Measurements from ENCODE around the gene FGF1. TPM values are rescaled to one million over a fixed set of nuclear protein-coding genes. Genes with fewer than 3 reads are reported as not detected.

The FGF1 gene
- total RNA-seq, 2 experiments from 2014 or later, result not detected

GRCh38 chr5:142615948-142616347 lies 69.9 kb downstream of the FGF1 start:
- DNase-seq, result no peak
- CTCF ChIA-PET, result interaction anchor here (1.7 to 2.6 kb wide), 2 partner anchors 83 to 97 kb away, joined by 8 to 10 read pairs; no protein-coding TSS in a partner anchor
- Mint-ChIP-seq H3K27me3 (ENCODE audit: low read depth) (peaks cover 5% of the 10 kb centered on the region), H3K36me3 (ENCODE audit: low read depth) (no peaks in the 10 kb centered on the region), H3K4me1 (ENCODE audit: low read depth) (peaks cover 12% of the 10 kb centered on the region), H3K27ac (no peak overlapping the region), H3K9me3 (no peaks in the 10 kb centered on the region), H3K4me3 (no peak overlapping the region)
- intact Hi-C loops (cut with micrococcal nuclease), result loop anchor here (10.0 kb wide), 1 partner anchor 269 kb away; no protein-coding TSS in a partner anchor

- no peaks in the 10 kb centered on the region for H3K36me3 Mint-ChIP-seq (ENCODE audit: low read depth)
- peaks cover 12% of the 10 kb centered on the region for H3K4me1 Mint-ChIP-seq (ENCODE audit: low read depth)
- CTCF ChIA-PET, result interaction anchor here (0.8 to 2.6 kb wide), 4 partner anchors 41 to 169 kb away, joined by 3 to 10 read pairs (median 4); no protein-coding TSS in a partner anchor
- H3K27ac Mint-ChIP-seq, result no peak overlapping the region
- H3K9me3 Mint-ChIP-seq, result no peaks in the 10 kb centered on the region
- no peak for DNase-seq
- H3K4me3 Mint-ChIP-seq, result no peak overlapping the region
- intact Hi-C loops (cut with micrococcal nuclease), result loop anchor here (10.0 kb wide), 1 partner anchor 271 kb away; no protein-coding TSS in a partner anchor
- H3K27me3 Mint-ChIP-seq (ENCODE audit: low read depth), result peaks cover 5% of the 10 kb centered on the region
Observed at GRCh38 chr5:142614054-142614453, 71.8 kb downstream of the FGF1 start.

- no peaks in the 10 kb centered on the region for H3K9me3 Mint-ChIP-seq
- CTCF ChIA-PET, result interaction anchor here (0.5 kb wide), 1 partner anchor 366 kb away, joined by 3 read pairs; no protein-coding TSS in a partner anchor
- intact Hi-C loops (cut with micrococcal nuclease), result loop anchor here (10.0 kb wide), 1 partner anchor 272 kb away; no protein-coding TSS in a partner anchor
- peaks cover 5% of the 10 kb centered on the region for H3K27me3 Mint-ChIP-seq (ENCODE audit: low read depth)
- no peak overlapping the region for H3K27ac Mint-ChIP-seq
- H3K4me3 Mint-ChIP-seq, result no peak overlapping the region
- no peaks in the 10 kb centered on the region for H3K36me3 Mint-ChIP-seq (ENCODE audit: low read depth)
- peaks cover 11% of the 10 kb centered on the region for H3K4me1 Mint-ChIP-seq (ENCODE audit: low read depth)
- DNase-seq, result no peak
Observed at GRCh38 chr5:142613271-142613671, 72.6 kb downstream of the FGF1 start.

GRCh38 chr5:142612494-142613270 lies 73.2 kb downstream of the FGF1 start:
- peaks cover 5% of the 10 kb centered on the region for H3K4me1 Mint-ChIP-seq (ENCODE audit: low read depth)
- intact Hi-C loops (cut with micrococcal nuclease), result loop anchor here (10.0 kb wide), 1 partner anchor 272 kb away; no protein-coding TSS in a partner anchor
- DNase-seq, result no peak
- CTCF ChIA-PET, result interaction anchor here (0.6 to 4.0 kb wide), 7 partner anchors 10 to 314 kb away, joined by 3 to 33 read pairs (median 5); no protein-coding TSS in a partner anchor
- peaks cover 5% of the 10 kb centered on the region for H3K27me3 Mint-ChIP-seq (ENCODE audit: low read depth)
- no peaks in the 10 kb centered on the region for H3K9me3 Mint-ChIP-seq
- H3K27ac Mint-ChIP-seq, result no peak overlapping the region
- no peak overlapping the region for H3K4me3 Mint-ChIP-seq
- H3K36me3 Mint-ChIP-seq (ENCODE audit: low read depth), result no peaks in the 10 kb centered on the region

- no peaks in the 10 kb centered on the region for H3K36me3 Mint-ChIP-seq (ENCODE audit: low read depth)
- H3K4me3 Mint-ChIP-seq, result no peak overlapping the region
- CTCF ChIA-PET, result interaction anchor here (0.7 to 4.0 kb wide), 10 partner anchors 12 to 386 kb away, joined by 3 to 33 read pairs (median 4); partner anchors contain the start of gene FGF1
- no peaks in the 10 kb centered on the region for H3K9me3 Mint-ChIP-seq
- H3K27ac Mint-ChIP-seq, result no peak overlapping the region
- H3K4me1 Mint-ChIP-seq (ENCODE audit: low read depth), result no peaks in the 10 kb centered on the region
- peaks cover 5% of the 10 kb centered on the region for H3K27me3 Mint-ChIP-seq (ENCODE audit: low read depth)
- DNase-seq, result peak; percentile 88
- intact Hi-C loops (cut with micrococcal nuclease), result loop anchor here (1.0 to 10.0 kb wide), 4 partner anchors 44 to 274 kb away; no protein-coding TSS in a partner anchor
Observed at GRCh38 chr5:142611154-142611553, 74.7 kb downstream of the FGF1 start.

GRCh38 chr5:142610176-142611001 lies 75.5 kb downstream of the FGF1 start:
- peaks cover 5% of the 10 kb centered on the region for H3K27me3 Mint-ChIP-seq (ENCODE audit: low read depth)
- no peaks in the 10 kb centered on the region for H3K36me3 Mint-ChIP-seq (ENCODE audit: low read depth)
- H3K27ac Mint-ChIP-seq, result no peak overlapping the region
- no peaks in the 10 kb centered on the region for H3K9me3 Mint-ChIP-seq
- CTCF ChIA-PET, result interaction anchor here (0.7 to 4.0 kb wide), 11 partner anchors 10 to 132 kb away, joined by 3 to 33 read pairs (median 5); partner anchors contain the start of gene FGF1
- no peak overlapping the region for H3K4me3 Mint-ChIP-seq
- no peaks in the 10 kb centered on the region for H3K4me1 Mint-ChIP-seq (ENCODE audit: low read depth)
- intact Hi-C loops (cut with micrococcal nuclease), result loop anchor here (1.0 to 10.0 kb wide), 4 partner anchors 45 to 274 kb away; no protein-coding TSS in a partner anchor
- DNase-seq, result no peak

- no peak overlapping the region for H3K27ac Mint-ChIP-seq
- no peak for DNase-seq
- H3K36me3 Mint-ChIP-seq (ENCODE audit: low read depth), result no peaks in the 10 kb centered on the region
- intact Hi-C loops (cut with micrococcal nuclease), result no loop called here
- H3K27me3 Mint-ChIP-seq (ENCODE audit: low read depth), result peaks cover 10% of the 10 kb centered on the region
- CTCF ChIA-PET, result interaction anchor here (1.4 to 4.0 kb wide), 4 partner anchors 9 to 96 kb away, joined by 3 to 33 read pairs (median 10); no protein-coding TSS in a partner anchor
- H3K4me3 Mint-ChIP-seq, result no peak overlapping the region
- H3K9me3 Mint-ChIP-seq, result no peaks in the 10 kb centered on the region
- no peaks in the 10 kb centered on the region for H3K4me1 Mint-ChIP-seq (ENCODE audit: low read depth)
Observed at GRCh38 chr5:142609142-142609541, 76.7 kb downstream of the FGF1 start.

- Mint-ChIP-seq H3K9me3 (no peaks in the 10 kb centered on the region), H3K27ac (no peak overlapping the region), H3K27me3 (ENCODE audit: low read depth) (peaks cover 10% of the 10 kb centered on the region), H3K4me1 (ENCODE audit: low read depth) (no peaks in the 10 kb centered on the region), H3K4me3 (no peak overlapping the region), H3K36me3 (ENCODE audit: low read depth) (no peaks in the 10 kb centered on the region)
- intact Hi-C loops (cut with micrococcal nuclease), result no loop called here
- CTCF ChIA-PET, result interaction anchor here (1.1 to 2.1 kb wide), 3 partner anchors 47 to 280 kb away, joined by 4 to 7 read pairs (median 5); no protein-coding TSS in a partner anchor
- DNase-seq, result no peak
Observed at GRCh38 chr5:142608081-142608480, 77.8 kb downstream of the FGF1 start.

GRCh38 chr5:142605611-142606010 lies 80.3 kb downstream of the FGF1 start:
- peaks cover 8% of the 10 kb centered on the region for H3K27me3 Mint-ChIP-seq (ENCODE audit: low read depth)
- intact Hi-C loops (cut with micrococcal nuclease), result no loop called here
- no peaks in the 10 kb centered on the region for H3K4me1 Mint-ChIP-seq (ENCODE audit: low read depth)
- no peak overlapping the region for H3K27ac Mint-ChIP-seq
- no peaks in the 10 kb centered on the region for H3K36me3 Mint-ChIP-seq (ENCODE audit: low read depth)
- H3K9me3 Mint-ChIP-seq, result no peaks in the 10 kb centered on the region
- DNase-seq, result no peak
- H3K4me3 Mint-ChIP-seq, result no peak overlapping the region
- CTCF ChIA-PET, result interaction anchor here (0.9 to 1.5 kb wide), 2 partner anchors 49 to 91 kb away, joined by 3 to 5 read pairs; no protein-coding TSS in a partner anchor

GRCh38 chr5:142602720-142603245 lies 83.1 kb downstream of the FGF1 start:
- H3K4me1 Mint-ChIP-seq (ENCODE audit: low read depth), result no peaks in the 10 kb centered on the region
- no peak overlapping the region for H3K4me3 Mint-ChIP-seq
- DNase-seq, result no peak
- H3K36me3 Mint-ChIP-seq (ENCODE audit: low read depth), result no peaks in the 10 kb centered on the region
- CTCF ChIA-PET, result no interaction called here
- no peak overlapping the region for H3K27ac Mint-ChIP-seq
- H3K9me3 Mint-ChIP-seq, result no peaks in the 10 kb centered on the region
- intact Hi-C loops (cut with micrococcal nuclease), result no loop called here
- peaks cover 8% of the 10 kb centered on the region for H3K27me3 Mint-ChIP-seq (ENCODE audit: low read depth)

- CTCF ChIA-PET, result interaction anchor here (0.7 to 1.1 kb wide), 2 partner anchors 54 to 111 kb away, joined by 3 read pairs; no protein-coding TSS in a partner anchor
- no peak for DNase-seq
- intact Hi-C loops (cut with micrococcal nuclease), result no loop called here
- no peaks in the 10 kb centered on the region for H3K9me3 Mint-ChIP-seq
- H3K4me3 Mint-ChIP-seq, result no peak overlapping the region
- H3K36me3 Mint-ChIP-seq (ENCODE audit: low read depth), result no peaks in the 10 kb centered on the region
- H3K27ac Mint-ChIP-seq, result no peak overlapping the region
- H3K4me1 Mint-ChIP-seq (ENCODE audit: low read depth), result no peaks in the 10 kb centered on the region
- peaks cover 8% of the 10 kb centered on the region for H3K27me3 Mint-ChIP-seq (ENCODE audit: low read depth)
Observed at GRCh38 chr5:142601432-142601831, 84.5 kb downstream of the FGF1 start.
